ENCODE data around the gene YWHAQ.
A peak's percentile ranks its signal among the peaks of the same experiment; 100 is the strongest.
"Not testable (repeated sequence)": the region's sequence is repeated elsewhere in the genome, so short reads cannot be mapped to it uniquely, and the experiment has no call there.

Gene YWHAQ

DNA sequence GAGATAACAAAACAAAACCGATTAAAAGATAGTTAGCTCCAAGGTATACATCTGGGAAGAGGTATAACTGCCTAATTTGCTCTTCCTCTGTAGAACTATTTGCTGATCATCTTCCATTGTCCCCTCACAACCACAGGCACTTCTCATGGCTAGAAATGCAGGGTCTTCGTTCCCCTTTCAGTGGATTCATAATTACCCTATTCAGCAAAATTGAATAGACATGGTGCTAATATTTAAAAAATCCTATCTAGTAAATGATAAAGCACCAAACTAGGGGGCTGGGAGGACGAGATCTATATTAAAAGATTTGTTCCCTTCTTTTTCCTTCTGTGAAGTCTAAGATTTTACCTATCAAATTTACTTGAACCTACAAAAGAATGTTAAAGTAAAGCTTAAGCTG is 44.3 kb downstream of the YWHAQ start:
- DNase-seq, result no peak

DNA sequence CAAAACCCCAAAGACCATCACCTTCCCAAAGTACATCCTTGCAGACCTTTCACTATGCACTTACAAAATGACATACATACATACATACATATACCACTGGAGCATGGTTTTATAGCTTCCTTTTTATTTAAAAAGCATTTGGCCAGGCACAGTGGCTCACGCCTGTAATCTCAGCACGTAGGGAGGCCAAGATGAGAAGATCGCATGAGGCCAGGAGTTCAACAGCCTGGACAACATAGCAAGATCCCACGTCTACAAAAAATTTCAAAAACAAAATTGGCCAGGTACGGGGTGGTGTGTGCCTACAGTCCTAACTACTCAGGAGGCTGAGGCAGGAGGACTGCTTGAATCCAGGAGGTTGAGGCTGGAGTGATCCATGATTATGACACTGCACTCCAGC is 45.3 kb downstream of the YWHAQ start:
- no peak for DNase-seq

DNA sequence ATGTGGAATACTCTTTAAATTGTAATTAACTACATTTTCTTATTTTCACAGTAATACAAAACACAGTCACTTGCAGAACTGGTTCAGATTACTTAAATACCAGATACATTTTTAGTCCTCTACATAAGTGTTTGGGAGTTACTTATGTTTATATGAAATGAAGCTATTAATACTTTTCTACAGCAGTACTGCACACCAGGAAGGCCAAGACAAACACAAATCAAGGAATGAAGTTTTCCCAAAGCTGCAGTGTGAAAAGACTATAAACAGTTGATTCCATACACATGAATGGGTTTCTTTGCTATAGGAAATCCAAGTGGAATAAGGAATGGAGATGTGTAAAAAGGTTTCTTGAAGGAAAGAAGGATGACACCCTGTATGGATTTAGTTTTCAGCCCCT is 45.9 kb downstream of the YWHAQ start:
- not testable (repeated sequence) for DNase-seq

DNA sequence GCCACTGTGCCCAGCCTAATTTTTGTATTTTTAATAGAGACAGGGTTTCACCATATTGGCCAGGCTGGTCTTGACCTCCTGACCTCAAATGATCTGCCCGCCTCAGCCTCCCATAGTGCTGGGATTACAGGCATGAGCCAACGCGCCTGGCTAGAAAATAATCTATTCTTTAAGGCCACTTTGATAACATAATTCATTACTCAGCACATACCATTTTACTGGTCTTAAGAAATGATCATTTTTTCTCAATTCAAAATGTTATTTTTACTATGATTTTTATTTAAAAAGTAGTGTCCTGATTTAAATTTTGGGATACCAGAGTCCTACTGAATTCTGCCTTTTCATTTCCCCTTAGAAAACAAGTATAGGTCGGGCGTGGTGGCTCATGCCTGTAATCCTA is 48.2 kb downstream of the YWHAQ start:
- DNase-seq, result no peak

DNA sequence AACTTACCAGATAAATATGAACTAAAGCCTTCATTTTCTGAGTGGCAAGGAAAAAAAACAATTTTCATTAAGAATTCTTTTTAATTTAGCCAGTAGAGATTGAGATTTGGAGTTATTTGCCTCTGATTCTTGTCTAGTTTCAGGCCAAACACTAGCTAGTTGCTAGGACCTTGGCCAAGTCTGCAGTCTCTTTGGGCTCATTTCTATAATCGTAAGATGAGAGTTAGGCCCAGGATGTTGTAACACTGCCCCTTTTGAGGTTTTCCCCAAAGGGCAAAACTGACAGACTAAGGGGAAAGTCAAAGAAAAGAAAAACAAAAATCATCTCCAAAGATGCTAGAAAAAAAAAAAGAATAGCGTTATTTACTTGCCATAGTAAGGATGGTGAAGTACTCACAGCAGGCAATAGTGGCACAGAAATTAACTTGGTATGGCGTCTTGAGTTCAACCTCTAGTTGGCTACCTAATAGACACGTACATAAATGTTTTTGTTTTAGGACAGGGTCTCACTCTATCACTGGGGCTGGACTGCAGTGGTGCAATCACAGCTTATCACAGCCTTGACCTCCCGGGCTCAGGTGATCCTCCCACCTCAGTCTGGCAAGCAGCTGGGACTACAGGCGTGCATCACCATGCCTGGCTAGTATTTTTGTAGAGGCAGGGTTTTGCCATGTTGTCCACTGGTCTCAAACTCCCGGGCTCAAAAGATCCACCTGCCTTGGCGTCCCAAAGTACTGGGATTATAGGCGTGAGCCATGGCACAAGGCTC is 52.1 kb downstream of the YWHAQ start:
- no peak for DNase-seq

DNA sequence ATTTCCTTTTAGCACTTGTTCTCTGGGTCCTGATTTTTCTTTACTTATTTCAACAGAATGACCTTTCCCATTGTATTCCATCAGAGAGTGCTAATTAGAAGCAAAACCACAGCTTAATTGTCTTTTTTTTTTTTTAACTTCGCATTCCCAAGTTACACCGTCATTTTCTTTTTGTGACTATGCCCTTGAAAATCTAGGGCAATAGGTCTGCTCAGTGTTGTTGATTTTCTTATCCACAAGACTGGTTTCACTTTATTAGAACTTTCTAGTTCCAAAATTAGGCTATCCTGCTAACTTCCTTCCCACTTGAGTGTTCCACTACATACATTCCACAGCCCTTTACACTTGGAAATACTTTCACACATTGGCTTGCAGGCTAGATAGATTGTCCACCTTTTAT is 56.5 kb downstream of the YWHAQ start:
- DNase-seq, result no peak

DNA sequence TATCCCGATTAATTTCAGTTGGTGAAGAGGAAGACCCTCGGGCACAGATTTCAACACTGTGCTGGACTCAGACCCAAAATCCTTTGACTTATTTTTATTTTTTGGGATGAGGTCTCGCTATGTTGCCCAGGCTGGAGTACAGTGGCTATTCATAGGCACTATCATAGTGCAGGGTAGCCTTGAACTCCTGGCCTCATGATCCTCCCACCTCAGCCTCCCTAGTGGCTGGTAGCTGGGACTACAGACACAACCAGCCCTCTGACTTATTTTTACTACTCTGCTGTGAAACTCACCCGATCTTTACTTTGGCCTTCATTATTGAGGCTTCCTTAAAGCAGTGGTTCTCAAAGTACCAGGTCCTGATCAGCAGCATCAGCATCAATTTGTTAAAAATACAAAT is 57.0 kb downstream of the YWHAQ start:
- no peak for DNase-seq

DNA sequence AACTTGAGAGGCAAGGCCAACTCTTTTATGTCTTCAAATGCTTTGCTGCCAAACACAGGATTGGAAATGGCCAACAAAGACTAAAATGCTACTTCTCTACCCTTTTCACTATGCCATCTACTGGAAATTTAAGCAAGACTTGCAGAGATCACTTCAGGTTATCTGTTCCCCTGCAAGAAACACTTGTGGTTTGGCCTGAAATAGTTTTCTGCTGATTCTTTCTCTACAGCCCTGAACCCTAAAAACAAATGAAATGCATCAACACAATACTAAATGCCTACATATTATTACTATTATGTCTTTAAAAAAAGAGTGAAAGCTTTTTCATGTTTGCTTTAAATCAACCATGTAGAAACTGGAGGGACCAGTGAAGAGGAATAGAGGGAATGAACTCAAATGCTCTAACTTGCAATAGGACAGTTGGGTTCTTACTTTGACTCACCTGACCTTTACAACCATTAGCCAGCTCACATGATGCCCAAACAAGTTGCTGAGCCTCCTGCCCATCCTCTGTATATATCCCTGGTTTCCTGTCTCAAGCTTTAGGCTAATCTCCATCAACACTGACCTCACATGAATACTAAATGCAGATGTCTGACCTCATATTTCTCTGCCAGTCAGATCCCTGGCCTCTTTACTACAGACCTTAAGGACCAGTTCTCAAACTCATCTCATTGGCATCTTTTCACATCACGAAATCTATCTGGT is 57.6 kb downstream of the YWHAQ start:
- no peak for DNase-seq

DNA sequence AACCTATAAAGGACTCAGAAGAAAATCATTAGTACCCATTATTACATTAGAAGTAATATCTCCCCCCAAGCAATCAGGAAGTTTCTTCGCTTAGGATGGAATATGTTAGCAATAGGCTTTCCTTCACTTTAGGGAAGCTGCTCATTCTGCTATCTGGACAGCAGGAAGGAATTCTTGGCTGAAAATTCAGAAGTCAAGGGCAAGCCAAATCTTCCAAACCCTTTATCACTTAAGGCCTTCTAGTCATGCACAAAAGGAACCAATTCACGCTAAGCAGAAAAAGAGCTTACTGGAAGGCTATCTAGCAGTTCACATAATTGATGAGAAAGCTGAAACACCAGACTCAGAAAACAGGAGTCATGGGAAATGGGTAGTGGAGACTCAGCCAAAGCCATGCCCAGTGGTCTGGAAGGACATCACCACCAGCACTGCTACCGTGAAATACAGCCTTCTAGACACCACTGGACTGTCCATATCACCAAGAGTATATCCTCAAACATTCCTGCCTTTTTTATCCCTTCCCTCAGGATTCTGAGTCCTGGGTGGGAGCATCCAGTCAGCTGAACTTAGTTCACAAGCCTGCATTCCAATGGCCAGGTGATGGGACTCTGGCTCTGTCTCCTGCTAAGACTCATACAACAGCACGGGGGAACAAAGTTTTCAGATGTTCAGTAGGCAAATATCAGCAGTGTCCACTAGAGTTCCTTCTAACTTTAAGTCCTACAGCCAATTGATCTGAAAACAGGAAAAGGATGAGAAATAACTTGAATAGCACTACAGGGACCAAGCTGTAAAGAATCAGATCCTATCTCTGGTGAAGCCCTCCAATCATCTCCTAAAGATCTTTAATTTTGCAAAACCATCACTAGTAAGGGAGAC is 60.4 kb downstream of the YWHAQ start:
- DNase-seq, result no peak

DNA sequence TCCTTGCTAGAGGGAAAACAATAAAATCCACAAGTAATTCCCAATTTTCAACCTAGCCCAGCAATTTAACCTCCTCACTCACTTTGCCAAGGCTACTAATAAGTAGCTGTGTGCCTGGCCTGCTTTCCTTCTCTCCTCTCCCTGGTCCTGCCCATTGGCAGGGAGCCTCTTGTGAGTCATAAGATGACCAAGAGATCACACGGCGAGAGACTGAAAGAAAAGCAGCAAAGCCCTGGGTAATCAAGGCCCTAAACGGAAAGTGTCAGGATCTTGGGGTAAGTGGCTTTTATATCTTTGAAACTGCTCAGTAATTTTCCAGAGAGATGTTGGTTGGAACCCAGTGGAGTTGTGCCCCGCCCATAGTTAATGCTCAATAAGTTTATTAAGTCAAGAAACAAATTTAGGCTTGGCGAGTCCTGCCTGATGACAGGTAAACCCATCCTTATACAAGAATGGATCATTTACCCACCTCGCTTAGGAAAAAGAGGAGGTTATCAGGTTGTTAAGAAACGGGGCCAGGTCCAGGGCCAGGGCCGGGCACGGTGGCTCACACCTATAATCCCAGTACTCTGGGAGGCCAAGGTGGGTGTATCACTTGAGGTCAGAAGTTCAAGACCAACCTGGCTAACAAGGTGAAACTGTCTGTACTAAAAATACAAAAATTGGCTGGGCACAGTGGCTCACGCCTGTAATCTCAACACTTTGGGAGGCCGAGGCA is 65.2 kb downstream of the YWHAQ start:
- peak; percentile 63 for DNase-seq

DNA sequence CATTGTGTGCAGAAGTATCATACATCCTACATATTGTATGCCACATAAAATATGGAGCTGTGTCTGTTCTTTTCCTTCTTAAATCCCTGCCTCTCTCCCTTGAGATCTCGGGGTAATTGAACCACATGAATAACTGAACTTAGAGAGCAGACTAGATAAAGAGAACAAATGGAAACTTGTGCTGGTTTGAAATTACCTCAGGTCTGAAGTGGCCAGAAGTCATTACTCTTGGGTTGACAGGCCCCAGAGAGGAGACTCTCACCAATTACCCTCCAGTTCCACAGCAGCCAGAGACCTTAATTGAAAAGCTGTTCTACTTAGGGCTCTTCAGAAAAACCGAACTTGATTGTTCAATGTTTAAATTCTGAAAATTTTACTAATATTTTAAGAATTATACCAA is 70.2 kb downstream of the YWHAQ start:
- DNase-seq, result no peak

DNA sequence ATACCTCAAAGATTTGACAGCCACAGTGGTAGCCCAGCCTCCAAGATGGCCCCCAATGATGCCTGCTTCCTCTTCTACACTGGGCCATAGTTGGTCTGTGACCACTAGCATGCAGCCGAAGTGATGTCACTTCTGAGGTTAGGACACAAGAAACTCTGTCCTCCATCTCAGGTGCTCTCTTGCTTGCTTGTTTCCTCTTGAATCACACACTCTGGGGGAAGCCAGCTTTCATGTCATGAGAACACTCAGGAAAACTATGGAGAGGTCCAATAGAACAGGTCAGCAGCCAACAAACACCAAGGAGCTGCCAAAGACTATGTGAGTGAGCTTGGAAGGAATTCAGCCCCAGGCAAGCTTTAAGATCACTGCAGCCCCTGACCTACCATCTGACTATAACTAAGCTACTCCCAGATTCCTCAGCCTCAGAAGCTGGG is 71.8 kb downstream of the YWHAQ start:
- peak; percentile 13 for DNase-seq

DNA sequence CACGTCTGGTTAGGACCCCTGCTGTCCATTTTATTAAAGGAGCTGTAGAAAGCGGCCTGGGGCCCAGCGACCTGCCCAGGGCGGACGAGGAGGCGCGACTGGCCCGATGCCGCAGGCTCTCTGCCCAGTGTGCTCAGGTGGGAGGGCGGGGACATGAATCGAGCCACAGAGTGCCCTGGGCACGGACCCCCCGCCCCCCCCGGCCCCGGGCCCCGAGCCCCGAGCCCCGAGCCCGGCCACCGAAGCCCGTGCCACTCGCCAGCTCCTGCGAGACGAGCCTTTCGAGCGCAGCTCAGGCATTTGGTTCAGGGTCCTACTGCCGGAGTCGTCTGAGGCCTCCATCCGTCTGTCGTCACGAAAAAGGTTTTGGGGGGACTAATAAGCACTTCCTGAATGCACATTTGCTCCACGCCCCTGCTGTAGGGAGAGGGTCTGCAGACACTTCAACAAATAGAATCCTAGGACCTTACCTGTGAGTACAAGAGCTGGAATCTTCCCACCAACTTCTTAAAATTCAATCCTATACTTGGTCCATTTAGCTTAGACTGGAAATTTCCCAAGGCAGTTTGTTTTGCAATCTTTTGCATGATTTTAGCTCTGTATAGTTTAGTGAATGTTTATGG is 74.6 kb downstream of the YWHAQ start:
- DNase-seq, result no peak

DNA sequence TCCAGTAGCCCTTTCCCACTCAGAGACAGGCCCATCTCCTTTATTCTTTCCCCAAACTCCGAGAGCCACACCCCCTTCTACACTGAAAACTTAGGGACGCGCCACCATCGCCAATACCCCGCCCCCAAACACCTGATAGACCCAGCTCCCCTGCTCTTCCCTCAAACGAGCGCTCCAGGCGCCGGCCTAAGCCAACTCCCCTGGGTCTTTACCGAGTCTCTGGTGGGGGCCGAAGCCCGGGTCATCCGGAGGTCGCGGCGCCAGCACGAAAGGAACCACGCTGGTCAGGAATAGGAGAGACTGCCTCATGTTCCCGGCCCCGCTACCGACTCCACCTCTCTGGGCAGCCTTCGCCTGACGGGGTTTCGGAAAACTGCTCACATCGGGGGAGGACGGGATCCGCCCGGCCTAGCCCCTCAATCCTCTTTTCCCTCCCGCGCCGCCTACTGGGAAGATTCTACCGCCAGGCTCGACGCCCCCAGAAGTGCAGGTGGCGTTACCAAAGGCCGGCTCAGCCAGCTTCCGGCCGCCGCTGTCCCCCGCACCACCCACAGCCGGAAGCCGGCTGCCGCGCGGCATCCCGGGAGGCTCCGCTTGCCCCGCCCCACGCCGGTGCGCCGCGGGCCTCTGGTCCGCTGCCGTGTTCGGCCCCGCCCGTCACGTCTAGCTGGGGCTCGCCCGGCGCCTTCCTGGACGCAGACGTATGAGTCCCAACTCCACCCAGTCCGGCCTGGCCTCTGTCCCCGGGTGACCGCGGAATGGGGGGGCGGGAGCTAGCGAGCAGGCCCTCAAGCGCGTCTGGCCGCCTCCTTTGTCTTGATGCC is 75.3 kb downstream of the YWHAQ start, which contains the start of gene ADAM17:
Gene ADAM17, minus strand, starts transcription at position 534 of the 824 bp plus-strand sequence. Its CDS starts 225 bp downstream, at position 309.
- DNase-seq, result peak; percentile 77

DNA sequence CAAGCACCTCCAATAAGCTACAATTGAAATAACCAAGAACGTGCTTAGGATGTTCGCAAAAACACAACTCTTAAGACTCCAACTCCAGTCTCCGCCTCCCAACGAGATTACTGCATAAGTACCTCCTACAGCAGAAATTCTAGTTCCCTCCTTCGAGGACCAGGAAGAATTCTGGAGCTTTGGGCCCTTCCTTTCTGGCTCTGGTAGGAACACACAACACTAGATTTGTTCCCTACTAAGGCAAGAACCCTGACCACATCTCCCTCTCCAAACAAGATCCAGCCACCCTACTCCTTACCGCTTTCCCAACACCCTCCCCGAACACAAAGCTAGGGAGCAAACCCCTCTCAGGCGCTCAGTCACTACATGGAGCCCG is 75.9 kb downstream of the YWHAQ start:
- peak; percentile 23 for DNase-seq

DNA sequence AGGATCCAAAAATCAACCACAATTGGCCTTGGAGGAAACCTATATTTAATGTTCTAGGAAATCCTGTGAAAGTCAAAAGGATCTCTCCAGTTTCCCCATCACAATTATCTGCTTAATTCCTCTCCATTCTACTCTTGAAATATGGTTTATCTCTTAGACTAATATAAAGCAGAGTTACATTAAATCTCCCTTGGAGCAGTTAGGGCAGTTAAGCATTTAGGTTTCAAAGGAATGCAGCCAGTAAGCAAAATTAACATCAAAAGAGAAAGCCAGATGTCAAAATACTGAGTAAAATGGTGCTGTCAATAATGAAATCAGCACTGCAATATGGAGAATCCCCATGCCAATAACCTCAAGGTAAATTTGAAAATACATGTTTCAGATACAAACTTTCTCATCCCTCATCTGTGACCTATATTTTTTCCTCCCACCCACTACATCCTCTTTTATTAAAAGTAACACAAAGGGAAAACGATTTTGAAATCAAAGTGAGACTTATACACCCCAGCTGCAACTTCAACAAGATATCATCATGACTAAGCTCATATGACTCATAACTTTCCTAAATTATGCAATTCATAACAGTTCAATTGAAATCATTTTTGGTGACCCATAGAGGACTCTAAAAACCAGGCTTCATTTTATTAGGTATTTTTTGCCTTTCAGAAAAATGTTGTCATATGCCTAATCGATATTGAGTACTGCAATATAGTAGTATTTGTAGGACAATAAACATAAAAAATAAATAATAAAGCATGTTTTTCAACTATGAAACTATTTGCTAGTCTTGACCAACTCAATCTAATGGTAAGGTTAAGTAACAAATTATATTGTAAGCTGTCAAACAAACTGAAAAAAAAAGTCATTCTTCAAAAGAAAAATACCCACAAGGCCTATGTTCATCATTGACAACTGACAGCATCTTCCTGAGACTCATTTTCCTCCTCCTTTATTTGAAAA is 78.3 kb downstream of the YWHAQ start:
- no peak for DNase-seq

DNA sequence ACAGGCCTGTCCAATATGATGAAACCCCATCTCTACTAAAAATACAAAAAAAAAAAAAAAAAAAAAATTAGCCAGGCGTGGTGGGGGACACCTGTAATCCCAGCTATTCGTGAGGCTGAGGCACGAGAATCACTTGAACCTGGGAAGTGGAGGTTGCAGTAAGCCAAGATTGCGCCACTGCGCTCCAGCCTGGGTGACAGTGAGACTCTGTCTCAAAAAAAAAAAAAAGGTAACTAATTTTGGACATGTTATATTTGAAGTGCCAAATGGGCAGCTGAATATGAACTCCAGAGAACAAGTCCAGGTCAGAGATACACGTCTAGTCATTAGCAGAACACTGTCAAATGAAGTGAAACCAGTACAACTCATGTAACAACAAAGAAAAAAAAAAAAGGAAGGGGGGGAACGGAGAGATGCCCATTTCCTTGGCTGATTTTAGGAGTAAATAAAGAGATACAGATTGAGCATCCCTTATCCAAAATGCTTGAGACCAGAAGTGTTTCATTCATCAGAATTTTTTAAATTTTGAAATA is 79.9 kb downstream of the YWHAQ start:
- DNase-seq, result not testable (repeated sequence)

DNA sequence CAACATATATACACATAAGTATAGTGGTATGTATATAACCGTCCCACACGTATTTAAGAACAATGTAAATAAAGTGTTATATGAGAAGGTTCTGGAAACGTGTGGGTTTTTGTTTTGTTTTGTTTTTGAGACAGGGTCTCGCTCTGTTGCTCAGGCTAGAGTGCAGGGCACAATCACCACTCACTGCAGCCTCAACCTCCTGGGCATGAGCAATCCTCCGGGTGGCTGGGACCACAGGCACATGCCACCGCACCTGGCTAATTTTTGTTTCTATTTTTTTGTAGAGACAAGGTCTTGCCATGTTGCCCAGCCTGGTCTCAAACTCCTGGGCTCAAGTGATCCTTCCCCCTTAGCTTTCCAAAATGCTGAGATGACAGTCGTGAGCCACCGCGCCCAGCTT is 81.4 kb downstream of the YWHAQ start:
- DNase-seq, result no peak

DNA sequence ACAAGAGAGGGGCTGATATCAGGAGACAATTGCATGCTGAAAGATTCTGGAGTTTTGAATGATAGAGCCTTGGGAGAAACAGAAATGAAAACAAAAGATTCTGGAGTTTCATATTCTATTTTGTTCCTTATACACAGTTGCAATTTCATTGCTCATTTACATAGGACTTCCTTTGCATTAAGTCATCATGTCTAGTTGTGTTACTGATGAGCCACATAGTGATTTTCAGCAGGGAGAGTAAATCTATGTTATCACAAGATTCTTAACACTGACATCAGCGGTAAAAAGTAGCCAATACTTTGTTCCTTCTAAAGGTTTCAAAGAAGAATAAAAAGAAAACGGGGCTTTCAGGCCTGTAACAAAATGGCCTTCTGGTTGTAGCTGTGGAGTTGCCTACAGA is 82.3 kb downstream of the YWHAQ start:
- DNase-seq, result no peak

Data from NCI-H446 treated with DMSO at 0.1 percent for 48 hours (cell line).